GM18499 (cell line): ENCODE results near the gene DDX1.

Experiments
- ATAC-seq: cut with Tn5 transposase; IDR thresholded peaks from one replicate; pipeline ENCODE4 v1.9.1; 2021; ENCODE audit warnings: moderate number of reproducible peaks; ENCODE audit not compliant: insufficient read depth, unreplicated experiment

Gene DDX1

GRCh38 chr2:15561574-15562344 lies 29.9 kb upstream of the DDX1 start:
- peak; percentile 19 for ATAC-seq

GRCh38 chr2:15562354-15563031 lies 29.2 kb upstream of the DDX1 start:
- ATAC-seq, result no peak

- no peak for ATAC-seq
Measured at GRCh38 chr2:15563227-15564100, 28.2 kb upstream of the DDX1 start.

- no peak for ATAC-seq
Measured at GRCh38 chr2:15565392-15565791, 26.3 kb upstream of the DDX1 start.

GRCh38 chr2:15565994-15566671 lies 25.5 kb upstream of the DDX1 start:
- no peak for ATAC-seq

- no peak for ATAC-seq
Measured at GRCh38 chr2:15566912-15567311, 24.8 kb upstream of the DDX1 start.

GRCh38 chr2:15568874-15569273 lies 22.8 kb upstream of the DDX1 start:
- no peak for ATAC-seq

GRCh38 chr2:15570104-15570503 lies 21.6 kb upstream of the DDX1 start:
- no peak for ATAC-seq

- ATAC-seq, result no peak
Measured at GRCh38 chr2:15571729-15572128, 19.9 kb upstream of the DDX1 start.

GRCh38 chr2:15577071-15577735 lies 14.5 kb upstream of the DDX1 start:
- ATAC-seq, result peak; percentile 85

GRCh38 chr2:15579641-15580040 lies 12.0 kb upstream of the DDX1 start:
- no peak for ATAC-seq

- ATAC-seq, result no peak
Measured at GRCh38 chr2:15580451-15580850, 11.2 kb upstream of the DDX1 start.

- ATAC-seq, result no peak
Measured at GRCh38 chr2:15582710-15583357, 8.8 kb upstream of the DDX1 start.

GRCh38 chr2:15583826-15584225 lies 7.8 kb upstream of the DDX1 start:
- no peak for ATAC-seq

GRCh38 chr2:15584316-15584715 lies 7.4 kb upstream of the DDX1 start:
- no peak for ATAC-seq

- no peak for ATAC-seq
Measured at GRCh38 chr2:15584767-15585469, 6.8 kb upstream of the DDX1 start.

- no peak for ATAC-seq
Measured at GRCh38 chr2:15588329-15588919, 3.2 kb upstream of the DDX1 start.

- ATAC-seq, result no peak
Measured at GRCh38 chr2:15591373-15591691, 336 bp upstream of the DDX1 start.

- no peak for ATAC-seq
Measured at GRCh38 chr2:15593327-15593705, 1.6 kb downstream of the DDX1 start.
